GM21515 (cell line): Measurements from ENCODE around the gene ADRA1B.
A peak's percentile ranks its signal among the peaks of the same experiment; 100 is the strongest.
"Not testable (repeated sequence)": the region's sequence is repeated elsewhere in the genome, so short reads cannot be mapped to it uniquely, and the experiment has no call there.

Experiments
- ATAC-seq: cut with Tn5 transposase; IDR thresholded peaks from one replicate; pipeline ENCODE4 v1.9.1; 2021; ENCODE audit not compliant: unreplicated experiment

ADRA1B gene

DNA sequence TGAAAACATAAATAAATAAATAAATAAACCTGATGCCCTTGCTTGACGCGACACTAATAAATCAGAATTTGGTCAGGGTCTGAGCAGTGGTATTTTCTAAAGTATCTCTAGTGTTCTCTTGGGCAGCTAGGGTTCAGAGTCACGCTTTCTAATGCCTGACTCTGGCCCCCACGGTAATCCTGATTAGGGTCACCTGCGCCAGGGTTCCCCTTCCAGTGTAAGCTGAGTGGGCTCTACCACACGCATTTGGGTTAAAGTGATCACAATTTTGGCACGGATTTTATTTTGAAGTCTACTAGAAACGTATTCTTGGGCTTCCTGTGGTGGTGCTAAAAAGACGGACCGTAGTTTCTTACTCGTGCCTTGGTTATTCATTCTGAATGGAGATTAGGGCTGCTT is 93.3 kb downstream of the ADRA1B start:
- peak; percentile 11 for ATAC-seq

DNA sequence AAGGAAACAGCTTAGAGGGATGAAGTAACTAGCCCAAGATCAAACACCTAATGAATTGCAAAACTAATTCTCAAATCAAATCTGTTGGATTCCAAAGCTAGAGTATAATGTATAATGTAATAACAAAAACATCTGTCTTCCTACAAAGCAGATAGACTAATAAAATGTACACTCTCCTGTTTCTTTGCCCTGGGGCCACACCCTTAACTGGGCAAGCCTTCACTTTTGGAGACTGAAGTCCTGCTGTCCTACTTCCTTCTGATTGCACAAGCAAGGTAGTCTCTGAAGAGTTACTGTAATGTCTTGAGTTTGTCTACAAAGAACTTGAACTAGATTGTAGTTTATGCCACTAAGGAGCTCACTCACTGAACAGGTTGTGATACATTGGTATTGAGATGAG is 95.2 kb downstream of the ADRA1B start:
- ATAC-seq = no peak

DNA sequence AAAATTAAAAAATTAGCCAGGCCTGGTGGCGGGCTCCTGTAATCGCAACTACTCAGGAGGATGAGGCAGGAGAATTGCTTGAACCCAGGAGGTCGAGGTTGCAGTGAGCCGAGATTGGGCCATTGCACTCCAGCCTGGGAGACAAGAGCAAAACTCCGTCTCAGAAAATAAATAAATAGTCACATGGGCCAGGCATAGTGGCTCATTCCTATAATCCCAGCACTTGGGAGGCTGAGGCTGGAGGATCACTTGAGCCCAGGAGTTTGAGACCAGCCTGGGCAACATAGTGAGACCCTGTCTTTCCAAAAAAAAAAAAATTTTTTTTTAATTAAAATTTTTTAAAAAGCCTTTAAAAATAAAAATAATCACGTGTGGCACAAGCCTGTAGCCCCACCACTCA is 97.9 kb downstream of the ADRA1B start:
- ATAC-seq = not testable (repeated sequence)

GRCh38 chr5:160018945-160019625 is 102.8 kb downstream of the ADRA1B start:
- ATAC-seq = no peak

- no peak for ATAC-seq
Observed at GRCh38 chr5:160020266-160020770, 104.0 kb downstream of the ADRA1B start.

DNA sequence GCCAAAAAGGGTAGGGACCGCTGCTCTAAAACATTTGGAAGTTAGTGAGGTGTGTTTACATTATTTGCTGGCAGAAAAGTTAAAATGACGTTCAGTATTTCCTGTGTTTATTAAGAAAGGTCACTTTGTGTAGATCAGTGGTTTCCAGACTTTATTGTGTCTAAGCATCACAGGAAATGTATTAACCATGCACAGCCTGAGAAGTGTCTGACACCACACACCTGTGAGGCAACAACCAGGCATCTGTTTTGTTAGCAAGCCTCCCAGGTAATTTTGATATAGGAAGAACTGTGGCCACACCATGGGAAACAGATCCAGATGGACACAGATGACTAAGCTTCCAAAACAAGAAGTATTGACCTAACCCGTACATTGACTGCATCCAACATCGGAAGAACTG is 104.7 kb downstream of the ADRA1B start:
- ATAC-seq = no peak

DNA sequence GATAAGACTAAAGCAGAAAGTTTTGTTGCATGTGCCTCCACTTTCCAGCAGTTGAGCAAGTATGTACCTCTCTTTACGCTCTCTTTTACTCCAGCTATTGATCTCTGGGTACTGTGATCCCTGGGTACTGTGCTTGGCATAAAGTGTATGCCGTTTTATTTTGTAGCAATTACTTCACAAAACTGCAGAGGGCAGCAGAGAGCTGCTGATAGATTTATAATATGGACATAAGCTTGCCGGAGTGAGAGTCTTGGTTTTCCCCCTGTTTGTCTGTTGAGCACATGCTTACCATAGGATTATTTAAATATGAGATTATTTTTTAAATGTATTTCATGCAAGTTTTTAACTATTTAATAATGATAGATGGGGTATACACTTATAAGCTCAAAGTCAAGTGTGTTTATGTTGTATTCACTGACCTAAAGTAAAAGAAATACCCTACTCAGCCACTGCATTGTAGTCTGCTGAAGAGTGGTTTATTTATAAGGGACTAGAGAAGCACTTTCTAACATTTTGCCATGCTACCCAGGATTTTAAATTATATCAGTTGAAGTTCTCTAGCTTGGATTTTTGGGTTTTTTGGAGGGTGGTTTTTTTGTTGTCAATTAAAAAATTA is 105.7 kb downstream of the ADRA1B start:
- ATAC-seq = peak; percentile 88
